ENCODE measurements around the gene PALLD. TPM values are rescaled to one million over a fixed set of nuclear protein-coding genes. Genes with fewer than 3 reads are reported as not detected.

PALLD gene
- total and polyA plus RNA-seq, 2 donors (not counting 3 experiments of a cell fraction or from before 2014, with no cell fraction given), result 13.4 to 48.2 TPM

GRCh38 chr4:168558599-168558998 lies 61.7 kb downstream of the PALLD start:
- H3K4me3 ChIP-seq (replicated peaks in 1 of 3; ENCODE audit: insufficient read depth in 1 of 3, low read depth in 1 of 3, low read length in 3 of 3), result no peak overlapping the region
- H3K4me1 ChIP-seq (ENCODE audit: control insufficient read depth, extremely low read depth, insufficient read depth, low read length), result peaks cover 47% of the 10 kb centered on the region
- no peaks in the 10 kb centered on the region for H3K27me3 ChIP-seq (ENCODE audit: control insufficient read depth in 2 of 2, insufficient read depth in 2 of 2, low read length in 2 of 2)
- dilution Hi-C loops (cut with MboI; ENCODE audit: extremely low pct_ligation_motif_present, low sequenced_read_pairs), result no loop called here
- TF ChIP-seq FOS (IDR thresholded peaks at IDR 0.05; ENCODE audit: borderline replicate concordance, insufficient read depth, low read length), result peak; percentile 59
- TF ChIP-seq POLR2A (IDR thresholded peaks at IDR 0.05; ENCODE audit: low read depth, low read length), result no peak
- TF ChIP-seq POLR2AphosphoS5 (IDR thresholded peaks at IDR 0.05; ENCODE audit: insufficient read depth, low read depth, low read length), result peak; percentile 57
- TF ChIP-seq MAX (IDR thresholded peaks at IDR 0.05; ENCODE audit: insufficient read depth, insufficient read length), result peak; percentile 76
- peak; percentile 86 for TF ChIP-seq JUN (IDR thresholded peaks at IDR 0.05; ENCODE audit: borderline replicate concordance, insufficient read depth, insufficient read length, low read depth)
- peak; percentile 45 for TF ChIP-seq GATA2 (IDR thresholded peaks at IDR 0.05; ENCODE audit: insufficient read depth, insufficient read length, low read depth, low read length)
- TF ChIP-seq CTCF (IDR thresholded peaks at IDR 0.05; ENCODE audit: extremely low read depth in 1 of 2, insufficient read depth in 1 of 2, low read depth in 1 of 2, low read length in 2 of 2), result no peak
- no peaks in the 10 kb centered on the region for H3K9me1 ChIP-seq (replicated peaks; ENCODE audit: control insufficient read depth, extremely low read depth, insufficient read depth, low read length)
- no peaks in the 10 kb centered on the region for H3K79me2 ChIP-seq (ENCODE audit: control insufficient read depth, insufficient read depth, low read length)
- peak; percentile 96 for FAIRE-seq
- H3K27ac ChIP-seq (ENCODE audit: insufficient read depth, low read depth, low read length), result peak overlapping the region; percentile 69
- H3K4me2 ChIP-seq (ENCODE audit: insufficient read depth, low read length), result peak overlapping the region; percentile 66
- H4K20me1 ChIP-seq (replicated peaks; ENCODE audit: control insufficient read depth, extremely low read depth, insufficient read depth, low read length), result no peaks in the 10 kb centered on the region
- intact Hi-C loops (cut with micrococcal nuclease), result loop anchor here (1.0 to 5.0 kb wide), 5 partner anchors 11 to 174 kb away; partner anchors contain the start of gene DDX60L
- BruUV-seq (replicated peaks), result no TSS peak
- H3K9ac ChIP-seq (replicated peaks; ENCODE audit: extremely low read depth, insufficient read depth, low read length), result peak overlapping the region; percentile 69
- H2AFZ ChIP-seq (ENCODE audit: low read depth, low read length), result no peak overlapping the region
- no peaks in the 10 kb centered on the region for H3K36me3 ChIP-seq (ENCODE audit: control insufficient read depth in 2 of 2, extremely low read depth in 1 of 2, insufficient read depth in 2 of 2, low read length in 2 of 2)
- CTCF ChIA-PET, result no interaction called here
- H3K9me3 ChIP-seq (replicated peaks; ENCODE audit: control insufficient read depth, insufficient read depth, low read length), result no peaks in the 10 kb centered on the region
- DNase-seq (ENCODE audit: low read depth, low spot score), result peak; percentile 95
- POLR2A ChIA-PET, result no interaction called here

Data from endothelial cell of umbilical vein (primary cell).